Transverse colon (tissue), 4 donors: ENCODE data around the gene SMAD1. TPM values are rescaled to one million over a fixed set of nuclear protein-coding genes. Genes with fewer than 3 reads are reported as not detected.
A peak's percentile ranks its signal among the peaks of the same experiment; 100 is the strongest.

Experiments
- DNase-seq: peaks from one replicate; pipeline ENCODE4 v3.0.0-alpha.2; 2019
- H3K27ac ChIP-seq, 4 donors: fragments of 200-600 bp; sonication (generic); 2 replicates each; pipeline ENCODE4 v1.5.1; 2016 to 2018; ENCODE audit warnings: inconsistent platforms in 4 of 4
- H3K27me3 ChIP-seq: fragments of 200-600 bp; sonication (generic); 2 replicates; pipeline ENCODE4 v1.5.1; 2017; ENCODE audit warnings: inconsistent platforms
- H3K36me3 ChIP-seq, 4 donors: fragments of 200-600 bp; sonication (generic); 2 replicates each; pipeline ENCODE4 v1.5.1; 2017 to 2019; ENCODE audit warnings: inconsistent platforms in 4 of 4
- H3K4me1 ChIP-seq, 4 donors: fragments of 200-600 bp; sonication (generic); 2 replicates each; pipeline ENCODE4 v1.5.1; 2017 to 2020; ENCODE audit warnings: inconsistent platforms in 4 of 4
- H3K4me3 ChIP-seq, 4 donors: fragments of 200-600 bp; sonication (generic); 1 replicate in 1 of 4; 2 replicates in 3 of 4; pipeline versions ENCODE4 v1.5.1 to v1.6.1; 2017 to 2019; ENCODE audit warnings: inconsistent platforms in 4 of 4
- H3K9me3 ChIP-seq, 2 donors: fragments of 200-600 bp; sonication (generic); 2 replicates each; pipeline ENCODE4 v1.5.1; 2017 to 2019; ENCODE audit warnings: inconsistent platforms in 2 of 2
- EP300 ChIP-seq: sonication (generic); formaldehyde crosslinking; IDR thresholded peaks from one replicate; pipeline ENCODE4 v1.6.1; 2017; ENCODE audit warnings: antibody characterized with exemption, low read depth
- POLR2A ChIP-seq: fragments of 450-650 bp; IDR thresholded peaks from one replicate; pipeline ENCODE4 v1.6.1; 2016; ENCODE audit warnings: antibody characterized with exemption, mild to moderate bottlenecking, moderate library complexity
- POLR2AphosphoS5 ChIP-seq, 3 donors: sonication (generic); formaldehyde crosslinking; IDR thresholded peaks; one replicate each; pipeline ENCODE4 v1.6.1; 2016; ENCODE audit warnings: antibody characterized with exemption in 3 of 3
- WGBS, 2 donors: methylation state at CpG; one replicate each; pipeline ENCODE4 v1.1.5; 2018; ENCODE audit warnings: low coverage in 1 of 2; 5-methylcytosine and 5-hydroxymethylcytosine counted together
- in situ Hi-C, 4 donors: fragments of 200-750 bp; cut with MboI; loops; one replicate each; pipeline versions ENCODE4 v1.15.0 to v1.15.1; 2017; ENCODE audit warnings: low sequenced_read_pairs in 3 of 4, low pct_ligation_motif_present in 1 of 4, low pct_unique_long_range_greater_than_20kb in 1 of 4
- intact Hi-C: fragments of 100-400 bp; cut with DNase I; formaldehyde crosslinking; loops from one replicate; pipeline ENCODE4 v1.15.1; 2023; ENCODE audit warnings: low total_unique reads
- total RNA-seq, 4 donors: library from RNA; depleted of rRNA; stranded (reverse); fragments of >200 nt; gene quantifications; one replicate each; pipeline ENCODE4 v1.1.0, GENCODE V29; 2016
- TF ChIP-seq, protein P1 (sequence below), 5 experiments: fragments of 200-600 bp in 3 of 5; fragments of 450-650 bp in 2 of 5; sonication (generic) in 3 of 5; IDR thresholded peaks; 1 replicate in 2 of 5; 2 replicates in 3 of 5; pipeline ENCODE4 v1.5.1; 2016 to 2017; ENCODE audit warnings: antibody characterized with exemption in 5 of 5, inconsistent platforms in 3 of 5, mild to moderate bottlenecking in 2 of 5, moderate library complexity in 1 of 5

SMAD1 gene
- total RNA-seq, 4 donors from 2014 or later: 42.9 to 65.1 (median 46.5) TPM

DNA sequence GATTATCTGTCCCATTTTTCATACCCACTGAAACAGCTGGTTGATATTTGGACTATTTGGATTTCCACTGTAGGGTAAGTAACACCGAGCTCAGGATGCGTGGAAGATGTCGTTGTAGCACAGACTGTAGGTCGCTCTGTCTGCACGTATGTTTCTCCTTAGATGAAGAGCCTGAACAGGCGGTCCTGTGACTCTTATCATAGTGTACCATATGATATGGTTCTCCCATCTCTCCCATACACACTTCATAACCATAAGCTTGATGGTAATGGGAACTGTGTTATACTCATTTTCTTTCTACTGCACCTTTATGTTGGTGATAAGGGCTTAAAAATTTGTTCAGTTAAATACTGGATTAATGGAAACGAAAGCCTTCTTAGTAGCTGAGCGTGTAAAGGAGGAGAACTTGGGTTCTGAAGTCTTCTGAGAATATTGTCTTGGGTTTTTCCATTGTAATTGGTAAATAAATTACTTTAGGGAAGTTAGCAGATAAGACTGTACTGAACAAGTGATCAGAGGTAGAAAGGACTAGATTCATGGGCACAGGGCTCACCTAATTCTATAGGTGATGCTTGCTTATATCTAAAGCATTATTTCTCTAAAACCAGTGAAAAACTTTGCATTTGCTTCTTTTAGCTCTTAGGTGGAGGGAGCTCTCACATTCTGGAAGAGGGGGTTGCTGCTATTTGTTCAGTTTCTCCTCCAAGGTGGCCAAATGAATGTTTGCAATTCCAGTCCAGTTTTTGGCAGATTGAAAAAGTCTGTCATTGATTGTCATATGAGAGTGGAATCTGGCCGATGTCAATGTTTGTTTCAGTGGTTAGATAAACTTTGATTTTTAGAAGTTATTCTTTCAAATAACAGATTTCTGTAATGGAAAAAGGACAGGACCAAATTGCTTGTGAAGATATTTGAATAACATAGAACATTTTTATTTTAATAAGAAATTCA is 15.8 kb downstream of the SMAD1 start:
- peaks cover 15 to 61% (median 35%) of the 10 kb centered on the region in 4 donors for H3K4me1 ChIP-seq
- no peaks in the 10 kb centered on the region for H3K36me3 ChIP-seq
- in situ Hi-C loops: no loop called here
- DNase-seq: no peak
- WGBS, 2 donors: 86 to 88% methylated on average over 9 of the region's 9 CpGs
- no peak overlapping the region for H3K4me3 ChIP-seq
- no peaks in the 10 kb centered on the region for H3K9me3 ChIP-seq
- TF ChIP-seq, protein P1, sequence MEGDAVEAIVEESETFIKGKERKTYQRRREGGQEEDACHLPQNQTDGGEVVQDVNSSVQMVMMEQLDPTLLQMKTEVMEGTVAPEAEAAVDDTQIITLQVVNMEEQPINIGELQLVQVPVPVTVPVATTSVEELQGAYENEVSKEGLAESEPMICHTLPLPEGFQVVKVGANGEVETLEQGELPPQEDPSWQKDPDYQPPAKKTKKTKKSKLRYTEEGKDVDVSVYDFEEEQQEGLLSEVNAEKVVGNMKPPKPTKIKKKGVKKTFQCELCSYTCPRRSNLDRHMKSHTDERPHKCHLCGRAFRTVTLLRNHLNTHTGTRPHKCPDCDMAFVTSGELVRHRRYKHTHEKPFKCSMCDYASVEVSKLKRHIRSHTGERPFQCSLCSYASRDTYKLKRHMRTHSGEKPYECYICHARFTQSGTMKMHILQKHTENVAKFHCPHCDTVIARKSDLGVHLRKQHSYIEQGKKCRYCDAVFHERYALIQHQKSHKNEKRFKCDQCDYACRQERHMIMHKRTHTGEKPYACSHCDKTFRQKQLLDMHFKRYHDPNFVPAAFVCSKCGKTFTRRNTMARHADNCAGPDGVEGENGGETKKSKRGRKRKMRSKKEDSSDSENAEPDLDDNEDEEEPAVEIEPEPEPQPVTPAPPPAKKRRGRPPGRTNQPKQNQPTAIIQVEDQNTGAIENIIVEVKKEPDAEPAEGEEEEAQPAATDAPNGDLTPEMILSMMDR (IDR thresholded peaks at IDR 0.05): no peak
- TF ChIP-seq EP300 (no peak), POLR2AphosphoS5 (IDR thresholded peaks at IDR 0.05) (no peak), POLR2A (no peak)
- no peak overlapping the region for H3K27ac ChIP-seq
- intact Hi-C loops: no loop called here
- H3K27me3 ChIP-seq: no peaks in the 10 kb centered on the region

GRCh38 chr4:145498430-145498829 is 16.8 kb downstream of the SMAD1 start:
- Histone ChIP-seq H3K9me3 (no peaks in the 10 kb centered on the region), H3K27ac (no peak overlapping the region), H3K27me3 (no peaks in the 10 kb centered on the region), H3K36me3 (no peaks in the 10 kb centered on the region), H3K4me3 (no peak overlapping the region), H3K4me1 (peaks cover 22 to 60% (median 29%) of the 10 kb centered on the region in 4 donors)
- intact Hi-C loops (no loop called here), in situ Hi-C loops (no loop called here)
- no peak for DNase-seq
- TF ChIP-seq POLR2AphosphoS5 (IDR thresholded peaks at IDR 0.05): no peak
- TF ChIP-seq, protein P1 (IDR thresholded peaks at IDR 0.05): no peak
- no peak for TF ChIP-seq EP300
- no peak for TF ChIP-seq POLR2A

DNA sequence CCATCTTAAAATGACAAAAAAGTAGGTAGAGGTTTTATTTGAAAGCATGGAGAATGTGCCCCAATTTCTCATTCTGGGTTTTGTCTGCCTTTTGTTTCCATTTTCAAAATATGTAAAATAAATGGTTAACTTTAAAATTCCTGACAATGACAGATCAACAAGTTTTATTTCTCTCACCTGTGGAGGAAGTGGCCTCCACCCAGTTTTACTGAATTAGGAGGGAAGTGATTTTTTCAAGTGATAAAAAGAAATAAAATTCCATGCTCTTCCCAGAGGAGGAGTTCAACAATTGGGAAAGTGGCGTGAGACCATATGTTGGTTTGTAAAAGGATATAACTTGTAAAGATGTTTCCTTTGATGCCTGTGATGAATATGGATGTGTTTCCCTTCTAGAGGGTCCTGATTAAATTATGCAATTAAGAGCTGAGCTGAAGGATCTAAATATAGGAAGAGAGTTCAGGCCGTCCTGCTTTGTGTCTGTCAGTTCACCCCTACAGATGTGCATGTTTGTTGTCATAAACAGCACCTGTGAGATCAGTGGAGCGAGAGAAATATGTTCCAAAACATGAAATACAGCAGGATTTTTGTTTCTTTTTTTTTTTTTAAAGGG is 19.5 kb downstream of the SMAD1 start:
- no peak overlapping the region for H3K27ac ChIP-seq
- H3K36me3 ChIP-seq: no peaks in the 10 kb centered on the region
- intact Hi-C loops (no loop called here), in situ Hi-C loops (no loop called here)
- H3K4me1 ChIP-seq: peaks cover 20 to 70% (median 24%) of the 10 kb centered on the region in 4 donors
- no peak for DNase-seq
- no peak for TF ChIP-seq EP300
- TF ChIP-seq, protein P1 (IDR thresholded peaks at IDR 0.05): no peak
- TF ChIP-seq POLR2A: no peak
- no peaks in the 10 kb centered on the region for H3K27me3 ChIP-seq
- H3K9me3 ChIP-seq: no peaks in the 10 kb centered on the region
- H3K4me3 ChIP-seq: no peak overlapping the region
- 48 to 78% methylated on average over 3 of the region's 3 CpGs for WGBS, 2 donors

GRCh38 chr4:145502809-145503208 is 21.2 kb downstream of the SMAD1 start:
- Histone ChIP-seq H3K9me3 (no peaks in the 10 kb centered on the region), H3K4me1 (peaks cover 16 to 83% (median 25%) of the 10 kb centered on the region in 4 donors), H3K4me3 (no peak overlapping the region), H3K36me3 (no peaks in the 10 kb centered on the region), H3K27me3 (no peaks in the 10 kb centered on the region), H3K27ac (peak overlapping the region in 3 of 4 donors; percentile 28 to 42 (median 40))
- TF ChIP-seq, protein P1 (IDR thresholded peaks at IDR 0.05): no peak
- TF ChIP-seq POLR2A (no peak), POLR2AphosphoS5 (IDR thresholded peaks at IDR 0.05) (no peak), EP300 (no peak)
- no peak for DNase-seq
- intact Hi-C loops (no loop called here), in situ Hi-C loops (no loop called here)
- 88 to 90% methylated on average over 5 of the region's 5 CpGs for WGBS, 2 donors
